ENCODE data around the gene CCDC83. TPM values are rescaled to one million over a fixed set of nuclear protein-coding genes. Genes with fewer than 3 reads are reported as not detected.

CCDC83 gene
- total and polyA plus RNA-seq, 9 of the 15 experiments (the other 6 are each of a cell fraction or from before 2014, with no cell fraction given): not detected

DNA sequence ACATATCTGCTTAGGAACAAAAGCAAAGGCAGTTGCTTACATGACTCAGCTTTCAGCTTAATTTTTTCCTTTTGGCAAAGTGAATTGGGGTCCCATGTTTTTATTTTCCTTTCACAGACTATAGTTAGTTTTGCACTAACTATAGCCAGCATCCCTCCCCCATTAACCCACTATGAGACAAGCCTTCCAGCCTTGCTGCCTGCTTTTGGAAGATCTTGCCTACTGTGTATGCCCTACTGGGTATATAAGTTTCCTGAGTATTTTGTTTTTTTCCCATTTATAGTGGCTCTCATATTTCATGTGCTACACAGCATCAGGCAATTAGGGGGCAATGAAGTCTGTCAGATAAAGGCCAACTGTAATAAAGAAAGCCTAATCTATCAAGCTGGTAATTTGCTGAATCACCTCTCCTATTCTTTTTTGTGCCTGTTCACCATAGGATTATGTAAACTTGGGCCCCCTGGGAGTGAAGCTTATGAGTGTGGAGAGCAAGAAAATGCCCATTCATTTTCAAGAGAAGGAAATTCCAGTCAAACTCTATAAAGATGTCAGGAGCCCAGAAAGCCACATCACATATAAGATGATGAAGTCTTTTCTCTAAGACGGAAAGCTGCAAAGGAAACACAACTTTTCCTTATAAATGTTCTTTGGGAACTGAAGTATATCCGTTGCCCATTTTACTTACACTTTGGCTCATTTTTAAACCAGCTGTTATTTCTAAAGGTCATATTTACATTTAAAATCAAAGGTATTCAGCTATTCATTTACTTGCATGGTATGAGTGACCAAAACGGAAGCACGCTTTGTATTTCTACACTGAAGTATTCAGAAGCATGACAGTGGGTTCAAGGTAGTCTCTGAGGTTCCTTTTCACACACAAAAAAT is 64.0 kb downstream of the CCDC83 start:
- BruUV-seq (replicated peaks): no TSS peak
- Histone ChIP-seq H3K27ac (ENCODE audit: extremely low read depth, low read depth, low read length) (no peak overlapping the region), H2AFZ (ENCODE audit: low read depth, low read length) (no peak overlapping the region), H3K4me2 (ENCODE audit: insufficient read depth, low read length) (no peak overlapping the region), H3K9me3 (replicated peaks; ENCODE audit: control insufficient read depth, insufficient read depth, low read depth, low read length) (no peaks in the 10 kb centered on the region), H3K4me1 (replicated peaks in 1 of 2; ENCODE audit: control insufficient read depth in 2 of 2, insufficient read depth in 2 of 2, low read length in 2 of 2) (no peaks in the 10 kb centered on the region), H3K4me3 (no peak overlapping the region), H3K9me1 (ENCODE audit: control insufficient read depth, insufficient read depth, low read length) (no peaks in the 10 kb centered on the region), H3K79me2 (ENCODE audit: control insufficient read depth, insufficient read depth, low read length) (no peaks in the 10 kb centered on the region), H3K9ac (ENCODE audit: insufficient read depth in 1 of 2, low read depth in 2 of 2, low read length in 2 of 2) (no peak overlapping the region), H4K20me1 (replicated peaks; ENCODE audit: control insufficient read depth, insufficient read depth, low read length) (no peaks in the 10 kb centered on the region), H3K27me3 (ENCODE audit: control insufficient read depth in 2 of 2, insufficient read depth in 2 of 2, low read length in 2 of 2) (peaks cover 14 to 15% of the 10 kb centered on the region in 2 experiments; a peak in 4 of 5 replicates), H3K36me3 (ENCODE audit: control insufficient read depth, insufficient read depth, low read length) (no peaks in the 10 kb centered on the region)
- in situ Hi-C loops (cut with MboI) (no loop called here), intact Hi-C loops (cut with micrococcal nuclease) (no loop called here)
- POLR2A ChIA-PET: interaction anchor here (0.6 to 0.7 kb wide), 2 partner anchors 8 to 1626 kb away, joined by 3 read pairs; no protein-coding TSS in a partner anchor
- 9% methylated on average over 4 of the region's 4 CpGs for WGBS (ENCODE audit: insufficient coverage, low coverage, missing lambda C conversion rate)
- FAIRE-seq (no peak), ATAC-seq (no peak; the same call in 2 of the 3 replicates), DNase-seq (ENCODE audit: extremely low read depth in 1 of 4, low spot score in 3 of 4) (no peak)
- TF ChIP-seq MAFG (tag; conservative IDR thresholded peaks at IDR 0.05) (peak; percentile 85), C11orf30 (IDR thresholded peaks at IDR 0.05; ENCODE audit: low read depth) (peak; percentile 67), MAFK (IDR thresholded peaks at IDR 0.05; ENCODE audit: low read length) (peak; percentile 20; the same call in 1 of the 2 replicates), NFE2 (IDR thresholded peaks at IDR 0.05; ENCODE audit: low read depth) (peak; percentile 61), MAFF (IDR thresholded peaks at IDR 0.05; ENCODE audit: low read length) (peak; percentile 43; the same call in 1 of the 2 replicates), ILF3 (IDR thresholded peaks at IDR 0.05; ENCODE audit: borderline replicate concordance) (no peak), ZNF316 (IDR thresholded peaks at IDR 0.05) (peak; percentile 65), HIVEP1 (CRISPR knock-in tag; IDR thresholded peaks at IDR 0.05) (no peak), SMARCC2 (IDR thresholded peaks at IDR 0.05; ENCODE audit: low read depth) (no peak)
- CTCF ChIA-PET (ENCODE audit: low intra/inter-chr PET ratio): no interaction called here

Data from K562 (cell line).